22Rv1 (cell line): ENCODE results near the gene BRDT.

Experiments
- H3K27ac ChIP-seq: fragments of 450-650 bp; 2 replicates; pipeline ENCODE4 v1.5.1; 2017
- CTCF ChIP-seq: fragments of 450-650 bp; IDR thresholded peaks from 2 replicates; pipeline ENCODE4 v1.5.1; 2017; ENCODE audit warnings: mild to moderate bottlenecking
- ZFX ChIP-seq: fragments of 450-650 bp; IDR thresholded peaks from 2 replicates; pipeline ENCODE4 v1.6.1; 2017; ENCODE audit warnings: antibody characterized with exemption, borderline replicate concordance

The BRDT gene

GRCh38 chr1:91944087-91944486 lies 5.1 kb upstream of the BRDT start:
- H3K27ac ChIP-seq: no peak overlapping the region
- TF ChIP-seq CTCF (no peak), ZFX (no peak)

- H3K27ac ChIP-seq: no peak overlapping the region
- TF ChIP-seq ZFX (no peak), CTCF (no peak)
Observed at GRCh38 chr1:91948097-91948496, 1.1 kb upstream of the BRDT start.

- H3K27ac ChIP-seq: no peak overlapping the region
- TF ChIP-seq CTCF: no peak
- no peak for TF ChIP-seq ZFX
Observed at GRCh38 chr1:91948501-91949355, 473 bp upstream of the BRDT start.

GRCh38 chr1:91952187-91952586 lies 3.0 kb downstream of the BRDT start:
- TF ChIP-seq ZFX (no peak), CTCF (no peak)
- H3K27ac ChIP-seq: no peak overlapping the region

GRCh38 chr1:91958926-91959325 lies 9.7 kb downstream of the BRDT start:
- H3K27ac ChIP-seq: no peak overlapping the region
- TF ChIP-seq ZFX (no peak), CTCF (no peak)

GRCh38 chr1:91968334-91968733 lies 19.1 kb downstream of the BRDT start:
- H3K27ac ChIP-seq: no peak overlapping the region
- TF ChIP-seq CTCF: no peak
- TF ChIP-seq ZFX: no peak

- H3K27ac ChIP-seq: no peak overlapping the region
- no peak for TF ChIP-seq ZFX
- no peak for TF ChIP-seq CTCF
Observed at GRCh38 chr1:91979383-91979782, 30.2 kb downstream of the BRDT start.
